ENCODE results near the gene C2.

Gene C2

GRCh38 chr6:31963921-31964320 lies 36.4 kb downstream of the C2 start:
- no peak for DNase-seq (ENCODE audit: low read depth, low spot score)
- ChIA-PET CTCF (interaction anchor here (0.7 to 5.8 kb wide), 3 partner anchors 8 to 34 kb away, joined by 3 to 30 read pairs (median 5); partner anchors contain the start of gene DXO), POLR2A (no interaction called here)
- no peak overlapping the region for H3K4me3 ChIP-seq (ENCODE audit: low read depth, low read length)
- TF ChIP-seq CTCF (IDR thresholded peaks at IDR 0.05; ENCODE audit: insufficient read depth, low read length, missing control alignments): no peak

- DNase-seq (ENCODE audit: low read depth, low spot score): no peak
- CTCF ChIA-PET: interaction anchor here (5.8 kb wide), 1 partner anchor 14 kb away, joined by 30 read pairs; no protein-coding TSS in a partner anchor
- POLR2A ChIA-PET: no interaction called here
- no peak overlapping the region for H3K4me3 ChIP-seq (ENCODE audit: low read depth, low read length)
- no peak for TF ChIP-seq CTCF (IDR thresholded peaks at IDR 0.05; ENCODE audit: insufficient read depth, low read length, missing control alignments)
Measured at GRCh38 chr6:31965700-31966099, 38.2 kb downstream of the C2 start.

GRCh38 chr6:31966506-31966905 lies 39.0 kb downstream of the C2 start:
- no peak overlapping the region for H3K4me3 ChIP-seq (ENCODE audit: low read depth, low read length)
- DNase-seq (ENCODE audit: low read depth, low spot score): no peak
- ChIA-PET POLR2A (interaction anchor here (0.8 kb wide), 1 partner anchor 116 kb away, joined by 5 read pairs; no protein-coding TSS in a partner anchor), CTCF (interaction anchor here (0.8 kb wide), 1 partner anchor 14 kb away, joined by 3 read pairs; no protein-coding TSS in a partner anchor)
- no peak for TF ChIP-seq CTCF (IDR thresholded peaks at IDR 0.05; ENCODE audit: insufficient read depth, low read length, missing control alignments)

- H3K4me3 ChIP-seq (ENCODE audit: low read depth, low read length): no peak overlapping the region
- CTCF ChIA-PET: interaction anchor here (0.8 to 1.8 kb wide), 2 partner anchors 8 to 15 kb away, joined by 3 to 6 read pairs; partner anchors contain the start of gene SKIC2
- POLR2A ChIA-PET: interaction anchor here (0.8 to 1.5 kb wide), 2 partner anchors 69 to 115 kb away, joined by 3 to 5 read pairs; no protein-coding TSS in a partner anchor
- TF ChIP-seq CTCF (IDR thresholded peaks at IDR 0.05; ENCODE audit: insufficient read depth, low read length, missing control alignments): no peak
- no peak for DNase-seq (ENCODE audit: low read depth, low spot score)
Measured at GRCh38 chr6:31966997-31967925, 39.7 kb downstream of the C2 start.

GRCh38 chr6:31967926-31968320 lies 40.4 kb downstream of the C2 start:
- no peak overlapping the region for H3K4me3 ChIP-seq (ENCODE audit: low read depth, low read length)
- no peak for DNase-seq (ENCODE audit: low read depth, low spot score)
- TF ChIP-seq CTCF (IDR thresholded peaks at IDR 0.05; ENCODE audit: insufficient read depth, low read length, missing control alignments): no peak
- POLR2A ChIA-PET: interaction anchor here (1.4 to 1.5 kb wide), 2 partner anchors 9 to 69 kb away, joined by 3 to 4 read pairs; partner anchors contain the start of genes NELFE and SKIC2
- CTCF ChIA-PET: interaction anchor here (1.8 kb wide), 1 partner anchor 8 kb away, joined by 6 read pairs; the partner anchor contains the start of gene SKIC2

GRCh38 chr6:31968326-31968725 lies 40.8 kb downstream of the C2 start:
- no peak for DNase-seq (ENCODE audit: low read depth, low spot score)
- no peak overlapping the region for H3K4me3 ChIP-seq (ENCODE audit: low read depth, low read length)
- CTCF ChIA-PET: interaction anchor here (1.8 kb wide), 1 partner anchor 9 kb away, joined by 6 read pairs; the partner anchor contains the start of gene SKIC2
- no peak for TF ChIP-seq CTCF (IDR thresholded peaks at IDR 0.05; ENCODE audit: insufficient read depth, low read length, missing control alignments)
- POLR2A ChIA-PET: interaction anchor here (0.6 to 1.5 kb wide), 3 partner anchors 9 to 70 kb away, joined by 3 to 4 read pairs (median 3); partner anchors contain the start of genes CFB, NELFE and SKIC2
